Upper lobe of right lung (tissue), 1 donor: ENCODE data around the gene EYA4. TPM values are rescaled to one million over a fixed set of nuclear protein-coding genes. Genes with fewer than 3 reads are reported as not detected.

Experiments used
- ATAC-seq: fragments of 200-7000 bp; cut with Tn5 transposase; one replicate; pipeline ENCODE4 v1.9.1; 2020; ENCODE audit warnings: mild to moderate bottlenecking, moderate library complexity
- DNase-seq: peaks from one replicate; pipeline ENCODE4 v3.0.0-alpha.2; 2020
- H3K27ac ChIP-seq: fragments of 200-600 bp; one replicate; pipeline ENCODE4 v1.8.0; 2022
- H3K27me3 ChIP-seq: fragments of 200-600 bp; one replicate; pipeline ENCODE4 v1.8.0; 2022; ENCODE audit warnings: mild to moderate bottlenecking
- H3K36me3 ChIP-seq: fragments of 200-600 bp; one replicate; pipeline ENCODE4 v1.8.0; 2022
- H3K4me1 ChIP-seq: fragments of 200-600 bp; one replicate; pipeline ENCODE4 v1.8.0; 2022
- H3K4me3 ChIP-seq: fragments of 200-600 bp; one replicate; pipeline ENCODE4 v1.8.0; 2022; ENCODE audit warnings: mild to moderate bottlenecking
- H3K9me3 ChIP-seq: fragments of 200-600 bp; one replicate; pipeline ENCODE4 v1.8.0; 2022
- CTCF ChIP-seq: fragments of 200-600 bp; IDR thresholded peaks from one replicate; pipeline ENCODE4 v1.8.0; 2022; ENCODE audit warnings: antibody characterized with exemption
- intact Hi-C: fragments of 100-400 bp; cut with DNase I; formaldehyde crosslinking; loops from one replicate; pipeline ENCODE4 v1.11.0; 2022
- total RNA-seq: library from RNA; stranded (reverse); fragmentation: NEBNext Ultra II Directional; extraction: Animal tissue kit (Norgen Biotek cat#: 25700); gene quantifications from one replicate; pipeline ENCODE4 v1.2.1, GENCODE V29; 2021
- donor health status: DM: no; HTN: yes; CAD: no; lungs with severe emphysema.

The EYA4 gene
- total RNA-seq, 1 donor from 2014 or later = 6.0 TPM

GRCh38 chr6:133306931-133307330 lies 65.8 kb downstream of the EYA4 start:
- Histone ChIP-seq H3K4me3 (no peak overlapping the region), H3K36me3 (no peaks in the 10 kb centered on the region), H3K27ac (no peak overlapping the region), H3K9me3 (no peaks in the 10 kb centered on the region), H3K4me1 (no peaks in the 10 kb centered on the region), H3K27me3 (no peaks in the 10 kb centered on the region)
- DNase-seq (no peak), ATAC-seq (no peak)
- no peak for TF ChIP-seq CTCF
- intact Hi-C loops = no loop called here

- no peak for TF ChIP-seq CTCF
- Histone ChIP-seq H3K4me1 (no peaks in the 10 kb centered on the region), H3K27me3 (no peaks in the 10 kb centered on the region), H3K4me3 (no peak overlapping the region), H3K27ac (no peak overlapping the region), H3K36me3 (no peaks in the 10 kb centered on the region), H3K9me3 (no peaks in the 10 kb centered on the region)
- no peak for DNase-seq
- intact Hi-C loops = no loop called here
- no peak for ATAC-seq
Measured at GRCh38 chr6:133309579-133309978, 68.4 kb downstream of the EYA4 start.

- intact Hi-C loops = no loop called here
- Histone ChIP-seq H3K36me3 (no peaks in the 10 kb centered on the region), H3K27me3 (no peaks in the 10 kb centered on the region), H3K4me1 (no peaks in the 10 kb centered on the region), H3K9me3 (no peaks in the 10 kb centered on the region), H3K4me3 (no peak overlapping the region), H3K27ac (no peak overlapping the region)
- no peak for ATAC-seq
- no peak for DNase-seq
- TF ChIP-seq CTCF = no peak
Measured at GRCh38 chr6:133312006-133312405, 70.8 kb downstream of the EYA4 start.

GRCh38 chr6:133313068-133313467 lies 71.9 kb downstream of the EYA4 start:
- Histone ChIP-seq H3K9me3 (no peaks in the 10 kb centered on the region), H3K4me1 (no peaks in the 10 kb centered on the region), H3K4me3 (no peak overlapping the region), H3K36me3 (no peaks in the 10 kb centered on the region), H3K27me3 (no peaks in the 10 kb centered on the region), H3K27ac (no peak overlapping the region)
- intact Hi-C loops = no loop called here
- no peak for ATAC-seq
- TF ChIP-seq CTCF = no peak
- no peak for DNase-seq

GRCh38 chr6:133314947-133315346 lies 73.8 kb downstream of the EYA4 start:
- no peaks in the 10 kb centered on the region for H3K36me3 ChIP-seq
- no peak for ATAC-seq
- no peak for DNase-seq

More at GRCh38 chr6:133314947-133315346, 73.8 kb downstream of the EYA4 start:
- intact Hi-C loops = no loop called here
- no peak for TF ChIP-seq CTCF
- Histone ChIP-seq H3K4me3 (no peak overlapping the region), H3K27ac (no peak overlapping the region), H3K27me3 (no peaks in the 10 kb centered on the region), H3K9me3 (no peaks in the 10 kb centered on the region), H3K4me1 (no peaks in the 10 kb centered on the region)
